Measurements from ENCODE around the gene RDH13.

DNA sequence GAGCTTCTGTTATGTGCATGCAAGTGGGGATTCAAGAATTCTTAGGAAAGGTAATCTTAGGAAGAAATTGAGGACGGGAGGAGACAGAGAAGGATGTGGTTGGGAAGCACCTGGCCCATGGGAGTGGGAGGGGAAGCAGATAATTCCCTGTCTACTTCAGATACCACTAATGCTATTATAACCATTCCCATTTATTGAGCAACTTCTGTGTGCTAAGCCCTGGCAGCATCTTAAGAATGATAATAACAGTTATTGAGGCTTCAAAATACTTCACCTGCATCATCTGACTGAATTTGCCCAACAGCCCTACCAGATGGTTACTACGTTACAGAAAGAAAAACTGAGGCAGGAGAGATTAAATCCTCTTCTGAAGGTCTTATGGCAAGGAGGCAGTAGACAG is 14.2 kb upstream of the RDH13 start:
- TF ChIP-seq, protein P1, sequence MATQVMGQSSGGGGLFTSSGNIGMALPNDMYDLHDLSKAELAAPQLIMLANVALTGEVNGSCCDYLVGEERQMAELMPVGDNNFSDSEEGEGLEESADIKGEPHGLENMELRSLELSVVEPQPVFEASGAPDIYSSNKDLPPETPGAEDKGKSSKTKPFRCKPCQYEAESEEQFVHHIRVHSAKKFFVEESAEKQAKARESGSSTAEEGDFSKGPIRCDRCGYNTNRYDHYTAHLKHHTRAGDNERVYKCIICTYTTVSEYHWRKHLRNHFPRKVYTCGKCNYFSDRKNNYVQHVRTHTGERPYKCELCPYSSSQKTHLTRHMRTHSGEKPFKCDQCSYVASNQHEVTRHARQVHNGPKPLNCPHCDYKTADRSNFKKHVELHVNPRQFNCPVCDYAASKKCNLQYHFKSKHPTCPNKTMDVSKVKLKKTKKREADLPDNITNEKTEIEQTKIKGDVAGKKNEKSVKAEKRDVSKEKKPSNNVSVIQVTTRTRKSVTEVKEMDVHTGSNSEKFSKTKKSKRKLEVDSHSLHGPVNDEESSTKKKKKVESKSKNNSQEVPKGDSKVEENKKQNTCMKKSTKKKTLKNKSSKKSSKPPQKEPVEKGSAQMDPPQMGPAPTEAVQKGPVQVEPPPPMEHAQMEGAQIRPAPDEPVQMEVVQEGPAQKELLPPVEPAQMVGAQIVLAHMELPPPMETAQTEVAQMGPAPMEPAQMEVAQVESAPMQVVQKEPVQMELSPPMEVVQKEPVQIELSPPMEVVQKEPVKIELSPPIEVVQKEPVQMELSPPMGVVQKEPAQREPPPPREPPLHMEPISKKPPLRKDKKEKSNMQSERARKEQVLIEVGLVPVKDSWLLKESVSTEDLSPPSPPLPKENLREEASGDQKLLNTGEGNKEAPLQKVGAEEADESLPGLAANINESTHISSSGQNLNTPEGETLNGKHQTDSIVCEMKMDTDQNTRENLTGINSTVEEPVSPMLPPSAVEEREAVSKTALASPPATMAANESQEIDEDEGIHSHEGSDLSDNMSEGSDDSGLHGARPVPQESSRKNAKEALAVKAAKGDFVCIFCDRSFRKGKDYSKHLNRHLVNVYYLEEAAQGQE (IDR thresholded peaks at IDR 0.05; ENCODE audit: low read depth): no peak
- TF ChIP-seq, protein P2, sequence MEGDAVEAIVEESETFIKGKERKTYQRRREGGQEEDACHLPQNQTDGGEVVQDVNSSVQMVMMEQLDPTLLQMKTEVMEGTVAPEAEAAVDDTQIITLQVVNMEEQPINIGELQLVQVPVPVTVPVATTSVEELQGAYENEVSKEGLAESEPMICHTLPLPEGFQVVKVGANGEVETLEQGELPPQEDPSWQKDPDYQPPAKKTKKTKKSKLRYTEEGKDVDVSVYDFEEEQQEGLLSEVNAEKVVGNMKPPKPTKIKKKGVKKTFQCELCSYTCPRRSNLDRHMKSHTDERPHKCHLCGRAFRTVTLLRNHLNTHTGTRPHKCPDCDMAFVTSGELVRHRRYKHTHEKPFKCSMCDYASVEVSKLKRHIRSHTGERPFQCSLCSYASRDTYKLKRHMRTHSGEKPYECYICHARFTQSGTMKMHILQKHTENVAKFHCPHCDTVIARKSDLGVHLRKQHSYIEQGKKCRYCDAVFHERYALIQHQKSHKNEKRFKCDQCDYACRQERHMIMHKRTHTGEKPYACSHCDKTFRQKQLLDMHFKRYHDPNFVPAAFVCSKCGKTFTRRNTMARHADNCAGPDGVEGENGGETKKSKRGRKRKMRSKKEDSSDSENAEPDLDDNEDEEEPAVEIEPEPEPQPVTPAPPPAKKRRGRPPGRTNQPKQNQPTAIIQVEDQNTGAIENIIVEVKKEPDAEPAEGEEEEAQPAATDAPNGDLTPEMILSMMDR (IDR thresholded peaks at IDR 0.05 in 2 of 3, conservative IDR thresholded peaks at IDR 0.05 in 1 of 3; ENCODE audit: borderline replicate concordance in 1 of 3, insufficient read depth in 1 of 3, low read depth in 2 of 3, low read length in 2 of 3): no peak
- TF ChIP-seq EZH2phosphoT487 (IDR thresholded peaks at IDR 0.05; ENCODE audit: borderline replicate concordance) (no peak), SP1 (IDR thresholded peaks at IDR 0.05; ENCODE audit: low read depth) (no peak), TCF7L2 (IDR thresholded peaks at IDR 0.05; ENCODE audit: borderline replicate concordance, extremely low read depth, insufficient read depth, insufficient read length) (no peak), RAD21 (IDR thresholded peaks at IDR 0.05; ENCODE audit: low read depth) (no peak), POLR2A (IDR thresholded peaks at IDR 0.05; ENCODE audit: borderline replicate concordance, extremely low read depth, insufficient read depth, insufficient read length) (no peak), POLR2AphosphoS5 (IDR thresholded peaks at IDR 0.05; ENCODE audit: low read depth, low read length) (no peak)
- TF ChIP-seq, protein P3, sequence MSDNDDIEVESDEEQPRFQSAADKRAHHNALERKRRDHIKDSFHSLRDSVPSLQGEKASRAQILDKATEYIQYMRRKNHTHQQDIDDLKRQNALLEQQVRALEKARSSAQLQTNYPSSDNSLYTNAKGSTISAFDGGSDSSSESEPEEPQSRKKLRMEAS (IDR thresholded peaks at IDR 0.05): no peak
- TF ChIP-seq, protein P4, sequence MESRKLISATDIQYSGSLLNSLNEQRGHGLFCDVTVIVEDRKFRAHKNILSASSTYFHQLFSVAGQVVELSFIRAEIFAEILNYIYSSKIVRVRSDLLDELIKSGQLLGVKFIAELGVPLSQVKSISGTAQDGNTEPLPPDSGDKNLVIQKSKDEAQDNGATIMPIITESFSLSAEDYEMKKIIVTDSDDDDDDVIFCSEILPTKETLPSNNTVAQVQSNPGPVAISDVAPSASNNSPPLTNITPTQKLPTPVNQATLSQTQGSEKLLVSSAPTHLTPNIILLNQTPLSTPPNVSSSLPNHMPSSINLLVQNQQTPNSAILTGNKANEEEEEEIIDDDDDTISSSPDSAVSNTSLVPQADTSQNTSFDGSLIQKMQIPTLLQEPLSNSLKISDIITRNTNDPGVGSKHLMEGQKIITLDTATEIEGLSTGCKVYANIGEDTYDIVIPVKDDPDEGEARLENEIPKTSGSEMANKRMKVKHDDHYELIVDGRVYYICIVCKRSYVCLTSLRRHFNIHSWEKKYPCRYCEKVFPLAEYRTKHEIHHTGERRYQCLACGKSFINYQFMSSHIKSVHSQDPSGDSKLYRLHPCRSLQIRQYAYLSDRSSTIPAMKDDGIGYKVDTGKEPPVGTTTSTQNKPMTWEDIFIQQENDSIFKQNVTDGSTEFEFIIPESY (IDR thresholded peaks at IDR 0.05; ENCODE audit: extremely low read depth, insufficient replicate concordance, low read length): no peak

All from HCT116 (cell line).